Choroid plexus epithelial cell (primary cell): ENCODE results near the gene NOP14.

ENCODE experiments used
- DNase-seq: peaks from one replicate; pipeline ENCODE4 v3.0.0-alpha.2; 2010; ENCODE audit warnings: low read depth
- H3K4me3 ChIP-seq: 2 replicates; pipeline ENCODE4 v1.5.1; 2011; ENCODE audit warnings: low read depth, mild to moderate bottlenecking, control low read depth, low read length, moderate library complexity
- CTCF ChIP-seq: conservative IDR thresholded peaks from 2 replicates; pipeline ENCODE4 v1.5.1; 2011; ENCODE audit warnings: low read depth, mild to moderate bottlenecking, control low read depth, inconsistent platforms, low read length, moderate library complexity

The NOP14 gene

GRCh38 chr4:2935762-2936743 lies 27.2 kb downstream of the NOP14 start:
- peak; percentile 58 for DNase-seq
- peak overlapping the region; percentile 89 for H3K4me3 ChIP-seq
- no peak for TF ChIP-seq CTCF

GRCh38 chr4:2934813-2935761 lies 28.1 kb downstream of the NOP14 start:
- TF ChIP-seq CTCF = peak; percentile 28
- DNase-seq = peak; percentile 88
- peak overlapping the region; percentile 89 for H3K4me3 ChIP-seq

- no peak for TF ChIP-seq CTCF
- DNase-seq = peak; percentile 49
- peak overlapping the region; percentile 89 for H3K4me3 ChIP-seq
These were observed 29.0 kb downstream of the NOP14 start for GRCh38 chr4:2934077-2934812.

GRCh38 chr4:2933566-2934076 lies 29.6 kb downstream of the NOP14 start:
- peak overlapping the region; percentile 89 for H3K4me3 ChIP-seq
- no peak for DNase-seq
- TF ChIP-seq CTCF = no peak

- TF ChIP-seq CTCF = no peak
- DNase-seq = no peak
- peak overlapping the region; percentile 89 for H3K4me3 ChIP-seq
These were observed 30.1 kb downstream of the NOP14 start for GRCh38 chr4:2932951-2933565.
